Astrocyte of the spinal cord (primary cell): ENCODE data around the gene SLC4A11.

Experiments used
- DNase-seq: peaks from one replicate; pipeline ENCODE4 v3.0.0; 2011; ENCODE audit warnings: low read depth, low spot score
- H3K4me3 ChIP-seq: 2 replicates; pipeline ENCODE4 v1.5.1; 2011; ENCODE audit warnings: low read depth, mild to moderate bottlenecking, low read length, moderate library complexity
- CTCF ChIP-seq: IDR thresholded peaks from 2 replicates; pipeline ENCODE4 v1.5.1; 2012; ENCODE audit warnings: low read depth, mild to moderate bottlenecking, low read length, inconsistent platforms
- in situ Hi-C: cut with HindIII; loops from 2 replicates; pipeline ENCODE4 v1.10.0; 2017; ENCODE audit warnings: low sequenced_read_pairs

SLC4A11 gene

GRCh38 chr20:3247638-3248037 is 8.6 kb upstream of the SLC4A11 start:
- H3K4me3 ChIP-seq, result no peak overlapping the region
- in situ Hi-C loops, result no loop called here
- no peak for DNase-seq
- no peak for TF ChIP-seq CTCF

- in situ Hi-C loops, result no loop called here
- no peak for DNase-seq
- H3K4me3 ChIP-seq, result no peak overlapping the region
- TF ChIP-seq CTCF, result no peak
Observed at GRCh38 chr20:3246682-3247081, 7.7 kb upstream of the SLC4A11 start.

- no peak for TF ChIP-seq CTCF
- DNase-seq, result no peak
- in situ Hi-C loops, result no loop called here
- no peak overlapping the region for H3K4me3 ChIP-seq
Observed at GRCh38 chr20:3245711-3246110, 6.7 kb upstream of the SLC4A11 start.

GRCh38 chr20:3245156-3245555 is 6.2 kb upstream of the SLC4A11 start:
- no peak for DNase-seq
- no peak overlapping the region for H3K4me3 ChIP-seq
- in situ Hi-C loops, result no loop called here
- no peak for TF ChIP-seq CTCF

- no peak overlapping the region for H3K4me3 ChIP-seq
- no peak for TF ChIP-seq CTCF
- no peak for DNase-seq
- in situ Hi-C loops, result no loop called here
Observed at GRCh38 chr20:3244613-3245012, 5.6 kb upstream of the SLC4A11 start.

GRCh38 chr20:3243718-3244358 is 4.8 kb upstream of the SLC4A11 start:
- TF ChIP-seq CTCF, result no peak
- H3K4me3 ChIP-seq, result no peak overlapping the region
- no peak for DNase-seq
- in situ Hi-C loops, result no loop called here
